DOHH2 (cell line): ENCODE data around the gene VWA3B.

Experiments used
- H3F3A ChIP-seq: fragments of 200-600 bp; sonication (generic), shearing (Covaris generic); 2 replicates; pipeline ENCODE4 v1.6.0; 2016; ENCODE audit warnings: antibody characterized with exemption, mild to moderate bottlenecking; ENCODE audit not compliant: control insufficient read depth, insufficient read depth
- H3K27ac ChIP-seq: fragments of 200-600 bp; sonication (generic); 2 replicates; pipeline ENCODE4 v1.5.1; 2014; ENCODE audit warnings: low read depth, mild to moderate bottlenecking, low read length, moderate library complexity
- H3K27me3 ChIP-seq: fragments of 200-600 bp; sonication (generic); 2 replicates; pipeline ENCODE4 v1.6.1; 2014; ENCODE audit warnings: mild to moderate bottlenecking, low read length, mixed read lengths; ENCODE audit not compliant: control insufficient read depth
- H3K36me3 ChIP-seq: fragments of 200-600 bp; sonication (generic); 2 replicates; pipeline ENCODE4 v1.6.1; 2014; ENCODE audit warnings: mild to moderate bottlenecking, low read length, moderate library complexity, mixed read lengths; ENCODE audit not compliant: control insufficient read depth
- H3K4me1 ChIP-seq: fragments of 200-600 bp; sonication (generic); 2 replicates; pipeline ENCODE4 v1.6.1; 2014; ENCODE audit warnings: mild to moderate bottlenecking, low read length, mixed read lengths; ENCODE audit not compliant: control insufficient read depth
- H3K4me2 ChIP-seq: fragments of 200-600 bp; sonication (generic); 2 replicates; pipeline ENCODE4 v1.6.0; 2014; ENCODE audit warnings: mild to moderate bottlenecking, low read length, moderate library complexity
- H3K4me3 ChIP-seq: fragments of 200-600 bp; sonication (generic); 2 replicates; pipeline ENCODE4 v1.5.1; 2014; ENCODE audit warnings: mild to moderate bottlenecking, low read length, mixed read lengths
- H3K79me2 ChIP-seq: fragments of 200-600 bp; sonication (generic); 2 replicates; pipeline ENCODE4 v1.6.1; 2014; ENCODE audit warnings: mild to moderate bottlenecking, low read length, mixed read lengths; ENCODE audit not compliant: control insufficient read depth
- H3K9me2 ChIP-seq: fragments of 200-600 bp; sonication (generic); replicated peaks from 2 replicates; pipeline ENCODE4 v1.6.1; 2014; ENCODE audit warnings: mild to moderate bottlenecking, low read length, mixed read lengths; ENCODE audit not compliant: control insufficient read depth
- H3K9me3 ChIP-seq: fragments of 200-600 bp; sonication (generic); 2 replicates; pipeline ENCODE4 v1.6.1; 2014; ENCODE audit warnings: antibody characterized with exemption, low read length, mixed read lengths; ENCODE audit not compliant: control insufficient read depth, insufficient read depth
- H4K20me1 ChIP-seq: fragments of 200-600 bp; sonication (generic); 2 replicates; pipeline ENCODE4 v1.6.0; 2014; ENCODE audit warnings: low read depth, mild to moderate bottlenecking, antibody characterized with exemption, low read length, moderate library complexity; ENCODE audit not compliant: control insufficient read depth, insufficient read depth
- CTCF ChIP-seq: fragments of 200-600 bp; sonication (generic); IDR thresholded peaks from one replicate; pipeline ENCODE4 v1.5.1; 2014; ENCODE audit warnings: antibody characterized with exemption, mild to moderate bottlenecking, low read depth, low read length; ENCODE audit not compliant: poor library complexity, severe bottlenecking
- EZH2phosphoT487 ChIP-seq: fragments of 200-600 bp; sonication (generic); IDR thresholded peaks from 2 replicates; pipeline ENCODE4 v1.6.1; 2017; ENCODE audit warnings: borderline replicate concordance, mild to moderate bottlenecking, antibody characterized with exemption, low read length, moderate library complexity, mixed read lengths

The VWA3B gene

GRCh38 chr2:98277162-98277859 is 190.3 kb downstream of the VWA3B start:
- no peaks in the 10 kb centered on the region for H3K4me1 ChIP-seq
- H3K9me2 ChIP-seq, result no peaks in the 10 kb centered on the region
- no peaks in the 10 kb centered on the region for H3F3A ChIP-seq
- no peak overlapping the region for H3K4me3 ChIP-seq
- no peak overlapping the region for H3K4me2 ChIP-seq
- H3K36me3 ChIP-seq, result no peaks in the 10 kb centered on the region
- peaks cover 12% of the 10 kb centered on the region; the same call in 1 of the 2 replicates for H3K27me3 ChIP-seq
- H3K27ac ChIP-seq, result no peak overlapping the region
- no peaks in the 10 kb centered on the region for H4K20me1 ChIP-seq
- H3K79me2 ChIP-seq, result no peaks in the 10 kb centered on the region
- no peaks in the 10 kb centered on the region for H3K9me3 ChIP-seq
- no peak for TF ChIP-seq CTCF
- TF ChIP-seq EZH2phosphoT487, result no peak

- TF ChIP-seq EZH2phosphoT487 (no peak), CTCF (no peak)
- H3K4me3 ChIP-seq, result no peak overlapping the region
- H4K20me1 ChIP-seq, result no peaks in the 10 kb centered on the region
- no peaks in the 10 kb centered on the region for H3K79me2 ChIP-seq
- H3K9me3 ChIP-seq, result no peaks in the 10 kb centered on the region
- no peaks in the 10 kb centered on the region for H3K36me3 ChIP-seq
- no peak overlapping the region for H3K27ac ChIP-seq
- H3K4me1 ChIP-seq, result no peaks in the 10 kb centered on the region
- peaks cover 12% of the 10 kb centered on the region; the same call in 1 of the 2 replicates for H3K27me3 ChIP-seq
- H3F3A ChIP-seq, result no peaks in the 10 kb centered on the region
- no peak overlapping the region for H3K4me2 ChIP-seq
- no peaks in the 10 kb centered on the region for H3K9me2 ChIP-seq
Measured at GRCh38 chr2:98278074-98278473, 191.1 kb downstream of the VWA3B start.

GRCh38 chr2:98280376-98281102 is 193.6 kb downstream of the VWA3B start:
- Histone ChIP-seq H3K4me1 (no peaks in the 10 kb centered on the region), H3K27me3 (peaks cover 12% of the 10 kb centered on the region; the same call in 1 of the 2 replicates), H3K4me2 (no peak overlapping the region), H3K9me2 (no peaks in the 10 kb centered on the region), H3F3A (no peaks in the 10 kb centered on the region), H4K20me1 (no peaks in the 10 kb centered on the region), H3K4me3 (no peak overlapping the region), H3K27ac (no peak overlapping the region), H3K9me3 (no peaks in the 10 kb centered on the region), H3K79me2 (no peaks in the 10 kb centered on the region), H3K36me3 (no peaks in the 10 kb centered on the region)
- TF ChIP-seq EZH2phosphoT487 (no peak), CTCF (no peak)
